ENCODE data around the gene GOLGA6L9.
"Not testable (repeated sequence)": the region's sequence is repeated elsewhere in the genome, so short reads cannot be mapped to it uniquely, and the experiment has no call there.

- not testable (repeated sequence) for TF ChIP-seq EZH2 (IDR thresholded peaks at IDR 0.05; ENCODE audit: insufficient read depth, poor library complexity, severe bottlenecking); EZH2phosphoT487 (IDR thresholded peaks at IDR 0.05; ENCODE audit: insufficient read depth, low read depth)
Measured at GRCh38 chr15:82410306-82410705, 19.3 kb upstream of the GOLGA6L9 start.

Data from GM23248 (cell line).